ENCODE measurements around the gene POC1A. TPM values are rescaled to one million over a fixed set of nuclear protein-coding genes. Genes with fewer than 3 reads are reported as not detected.

The POC1A gene
- total and polyA plus RNA-seq, 2 of the 8 experiments (the other 6 are each of a cell fraction or from before 2014, with no cell fraction given), result 35.7 to 39.2 TPM

GRCh38 chr3:52185311-52185710 lies 31.1 kb upstream of the POC1A start:
- POLR2A ChIA-PET (ENCODE audit: partially characterized antibody), result no interaction called here
- H4K91ac ChIP-seq (replicated peaks; ENCODE audit: insufficient read length, low read length), result no peak overlapping the region
- no peak overlapping the region for H3K14ac ChIP-seq (ENCODE audit: insufficient read length)
- no peak overlapping the region for H4K5ac ChIP-seq (ENCODE audit: insufficient read length, low read depth, low read length)
- H3K79me1 ChIP-seq (ENCODE audit: low read depth, low read length), result no peaks in the 10 kb centered on the region
- no peak overlapping the region for H3K18ac ChIP-seq (ENCODE audit: extremely low read depth, low read length)
- no peak overlapping the region for H3K4me3 ChIP-seq (ENCODE audit: extremely low read depth in 1 of 4, insufficient read depth in 2 of 4, low read depth in 3 of 4, low read length in 4 of 4)
- WGBS, 2 experiments (ENCODE audit: extremely low coverage in 1 of 2, insufficient coverage in 1 of 2, insufficient read length in 1 of 2, insufficient replicate concordance in 2 of 2, low coverage in 1 of 2, low lambda C conversion rate in 2 of 2, missing lambda C conversion rate in 1 of 2), result 88% methylated on average over 6 of the region's 6 CpGs; no CpG with 5 or more reads in 1 of the 2 experiments
- no peaks in the 10 kb centered on the region for H3K36me3 ChIP-seq (ENCODE audit: control insufficient read depth in 2 of 4, insufficient read depth in 4 of 4, low read length in 3 of 4)
- H3K9me3 ChIP-seq (ENCODE audit: insufficient read depth in 2 of 2, low read depth in 1 of 2, low read length in 1 of 2), result no peaks in the 10 kb centered on the region
- no peak overlapping the region for H2BK5ac ChIP-seq (ENCODE audit: low read depth, low read length)
- no peak overlapping the region for H2BK15ac ChIP-seq (ENCODE audit: low read length)
- H3K23ac ChIP-seq (ENCODE audit: insufficient read length), result no peak overlapping the region
- CTCF ChIA-PET (ENCODE audit: partially characterized antibody), result interaction anchor here (0.9 to 2.5 kb wide), 6 partner anchors 9 to 62 kb away, joined by 3 to 10 read pairs (median 4); no protein-coding TSS in a partner anchor
- no peak overlapping the region for H2BK20ac ChIP-seq (ENCODE audit: low read length)
- H3K4me1 ChIP-seq (replicated peaks in 1 of 4; ENCODE audit: control insufficient read depth in 3 of 4, insufficient read depth in 4 of 4, low read length in 3 of 4), result peaks cover 0 to 2% (median 1%) of the 10 kb centered on the region in 4 experiments; a peak in 2 of 7 replicates
- no peak overlapping the region for H3K27ac ChIP-seq (ENCODE audit: low read depth, low read length)
- TF ChIP-seq CHD1 (IDR thresholded peaks at IDR 0.05; ENCODE audit: low read depth, low read length), result no peak
- TF ChIP-seq SAP30 (IDR thresholded peaks at IDR 0.05; ENCODE audit: insufficient read depth, insufficient replicate concordance, low read length), result no peak
- TF ChIP-seq TBP (IDR thresholded peaks at IDR 0.05; ENCODE audit: low read depth, low read length), result no peak
- TF ChIP-seq EP300 (IDR thresholded peaks at IDR 0.05; ENCODE audit: borderline replicate concordance in 1 of 2, low read depth in 2 of 2, low read length in 2 of 2), result no peak
- no peak for TF ChIP-seq BACH1 (IDR thresholded peaks at IDR 0.05; ENCODE audit: low read length)
- no peak for TF ChIP-seq GABPA (IDR thresholded peaks at IDR 0.05; ENCODE audit: borderline replicate concordance, insufficient read depth, low read length)
- TF ChIP-seq SP1 (IDR thresholded peaks at IDR 0.05; ENCODE audit: low read depth, low read length), result no peak
- no peak for TF ChIP-seq ASH2L (IDR thresholded peaks at IDR 0.05; ENCODE audit: low read length)
- no peak for TF ChIP-seq NRF1 (IDR thresholded peaks at IDR 0.05; ENCODE audit: low read depth, low read length)
- no peak for TF ChIP-seq CREB1 (IDR thresholded peaks at IDR 0.05)
- TF ChIP-seq CBX8 (IDR thresholded peaks at IDR 0.05; ENCODE audit: borderline replicate concordance, low read depth, low read length), result no peak
- TF ChIP-seq RFX5 (IDR thresholded peaks at IDR 0.05; ENCODE audit: borderline replicate concordance, low read depth, low read length), result no peak
- no peak for TF ChIP-seq TEAD4 (IDR thresholded peaks at IDR 0.05; ENCODE audit: low read depth, low read length)
- TF ChIP-seq KDM4A (IDR thresholded peaks at IDR 0.05; ENCODE audit: low read depth, low read length, severe bottlenecking), result no peak
- TF ChIP-seq SIRT6 (IDR thresholded peaks at IDR 0.05; ENCODE audit: low read length), result no peak
- FAIRE-seq (no peak), DNase-seq (ENCODE audit: low read depth in 1 of 2, low spot score in 2 of 2) (no peak)
- no peaks in the 10 kb centered on the region for H3K27me3 ChIP-seq (replicated peaks in 1 of 4; ENCODE audit: control insufficient read depth in 3 of 4, extremely low read depth in 1 of 4, insufficient read depth in 3 of 4, low read length in 3 of 4)
- no peak overlapping the region for H2BK12ac ChIP-seq (ENCODE audit: low read depth, low read length)
- H2AK5ac ChIP-seq (ENCODE audit: low read depth, low read length), result no peak overlapping the region
- no peak overlapping the region for H2AFZ ChIP-seq (ENCODE audit: low read length)
- no peak overlapping the region for H3K9ac ChIP-seq (replicated peaks in 1 of 4; ENCODE audit: extremely low read depth in 1 of 4, low read depth in 3 of 4, low read length in 3 of 4)
- no peak overlapping the region for H3K4ac ChIP-seq (replicated peaks; ENCODE audit: insufficient read length, low read depth, low read length)
- H3K23me2 ChIP-seq (ENCODE audit: low read depth, low read length), result no peaks in the 10 kb centered on the region; the same call in 1 of the 2 replicates
- no peak overlapping the region for H3K4me2 ChIP-seq (ENCODE audit: insufficient read depth in 1 of 2, low read depth in 2 of 2, low read length in 2 of 2)
- H4K8ac ChIP-seq (ENCODE audit: extremely low read depth, insufficient read depth, low read length), result no peak overlapping the region
- no peaks in the 10 kb centered on the region for H3K79me2 ChIP-seq (ENCODE audit: control insufficient read depth in 1 of 2, insufficient read depth in 2 of 2, low read length in 2 of 2)
- no peaks in the 10 kb centered on the region for H4K20me1 ChIP-seq (replicated peaks in 1 of 2; ENCODE audit: control insufficient read depth in 1 of 2, insufficient read depth in 2 of 2, low read length in 2 of 2)
- H2BK120ac ChIP-seq (replicated peaks; ENCODE audit: low read depth, low read length), result no peak overlapping the region
- H3K56ac ChIP-seq (replicated peaks; ENCODE audit: insufficient read length, low read depth, low read length), result no peak overlapping the region

Data from H1 (cell line).